Adrenal gland (tissue), 12 donors: ENCODE results near the gene ABHD16B. TPM values are rescaled to one million over a fixed set of nuclear protein-coding genes. Genes with fewer than 3 reads are reported as not detected.

Experiments used
- DNase-seq, 7 donors: peaks; one replicate each; pipeline ENCODE4 v3.0.0-alpha.2; 2019 to 2020
- H3K27ac ChIP-seq, 5 donors: fragments of 200-600 bp; sonication (generic) in 4 of 5; 1 replicate in 3 of 5; 2 replicates in 2 of 5; pipeline versions ENCODE4 v1.5.1 to v1.8.0; 2016 to 2020; ENCODE audit warnings: mild to moderate bottlenecking in 1 of 5
- H3K27me3 ChIP-seq: fragments of 200-600 bp; 2 replicates; pipeline ENCODE4 v1.8.0; 2021
- H3K36me3 ChIP-seq, 2 donors: fragments of 200-600 bp; replicated peaks in 1 of 2; 1 replicate in 1 of 2; 2 replicates in 1 of 2; pipeline versions ENCODE4 v1.5.1 to v1.8.0; 2018 to 2022
- H3K4me1 ChIP-seq, 2 donors: fragments of 200-600 bp; replicated peaks in 1 of 2; 1 replicate in 1 of 2; 2 replicates in 1 of 2; pipeline versions ENCODE4 v1.5.1 to v1.8.0; 2018 to 2021
- H3K4me3 ChIP-seq, 4 donors: fragments of 200-600 bp; sonication (generic) in 3 of 4; one replicate each; pipeline ENCODE4 v1.5.1; 2016 to 2018
- H3K9me3 ChIP-seq, 3 donors: fragments of 200-600 bp; sonication (generic) in 1 of 3; replicated peaks in 1 of 3; 1 replicate in 2 of 3; 2 replicates in 1 of 3; pipeline versions ENCODE4 v1.5.1 to v1.8.0; 2016 to 2021
- POLR2A ChIP-seq, 2 donors: fragments of 450-650 bp; IDR thresholded peaks; one replicate each; pipeline ENCODE4 v1.6.1; 2017; ENCODE audit warnings: antibody characterized with exemption in 2 of 2, mild to moderate bottlenecking in 2 of 2, moderate library complexity in 1 of 2
- WGBS, 4 donors: extraction: QIAGEN DNeasy Blood & Tissue Kit in 2 of 4; methylation state at CpG; one replicate each; pipeline versions ENCODE4 v1.1.5 to v1.1.7; 2013 to 2017; 5-methylcytosine and 5-hydroxymethylcytosine counted together
- intact Hi-C, 2 donors: fragments of 100-400 bp; cut with DNase I; formaldehyde crosslinking; loops; one replicate each; pipeline versions ENCODE4 v1.14.1 to v1.15.0; 2022 to 2023
- polyA plus RNA-seq, 3 donors: library from polyadenylated mRNA; stranded (reverse); fragments of 200-250 nt in 2 of 3; fragments of 350-450 nt in 1 of 3; fragmentation: Illumina TruSeq in 1 of 3; extraction: RNeasy Lipid Tissue Mini Kit (QIAGEN cat#74804) in 1 of 3; gene quantifications; one replicate each; pipeline ENCODE4 v1.2.3, GENCODE V29; 2013 to 2014
- total RNA-seq, 9 donors: library from RNA; depleted of rRNA in 4 of 9; stranded (reverse); fragments of >200 nt in 4 of 9; fragments of 120-200 nt in 1 of 9; fragmentation: NEBNext Ultra II Directional in 1 of 9; extraction: Animal tissue kit (Norgen Biotek cat#: 25700) in 1 of 9; gene quantifications; one replicate each; pipeline versions ENCODE4 v1.1.0 to v1.2.4, GENCODE V29; 2013 to 2023
- TF ChIP-seq, protein P1 (sequence below), 6 experiments: fragments of 450-650 bp in 4 of 6; fragments of 200-600 bp in 2 of 6; sonication (generic) in 1 of 6; IDR thresholded peaks; 1 replicate in 5 of 6; 2 replicates in 1 of 6; pipeline versions ENCODE4 v1.5.1 to v1.8.0; 2016 to 2021; ENCODE audit warnings: antibody characterized with exemption in 6 of 6, mild to moderate bottlenecking in 2 of 6, moderate library complexity in 1 of 6
- donor health status: healthy with polysubstance abuse.
- donor health status: Bipolar disorder and iron deficiency.
- donor health status: DM: yes; HTN: yes; CAD: no.
- donor health status: DM: no; HTN: no; CAD: no.
- donor health status: DM: no; HTN: no; CAD: no.
- donor health status: DM: yes; HTN: yes; CAD: no.

The ABHD16B gene
- total and polyA plus RNA-seq, 12 donors: 0.54 to 1.2 TPM; not detected in 10

GRCh38 chr20:63896264-63897105 lies 35.2 kb downstream of the ABHD16B start:
- Histone ChIP-seq H3K27ac (peak overlapping the region; percentile 36 to 97 (median 80)), H3K36me3 (peaks cover 0 to 5% of the 10 kb centered on the region in 2 donors), H3K9me3 (no peaks in the 10 kb centered on the region), H3K4me1 (peaks cover 36 to 61% of the 10 kb centered on the region in 2 donors), H3K4me3 (peak overlapping the region in 1 of 4 donors; percentile 88), H3K27me3 (no peaks in the 10 kb centered on the region)
- peak in 1 of 2 donors; percentile 70 for TF ChIP-seq POLR2A (IDR thresholded peaks at IDR 0.05)
- TF ChIP-seq, protein P1, sequence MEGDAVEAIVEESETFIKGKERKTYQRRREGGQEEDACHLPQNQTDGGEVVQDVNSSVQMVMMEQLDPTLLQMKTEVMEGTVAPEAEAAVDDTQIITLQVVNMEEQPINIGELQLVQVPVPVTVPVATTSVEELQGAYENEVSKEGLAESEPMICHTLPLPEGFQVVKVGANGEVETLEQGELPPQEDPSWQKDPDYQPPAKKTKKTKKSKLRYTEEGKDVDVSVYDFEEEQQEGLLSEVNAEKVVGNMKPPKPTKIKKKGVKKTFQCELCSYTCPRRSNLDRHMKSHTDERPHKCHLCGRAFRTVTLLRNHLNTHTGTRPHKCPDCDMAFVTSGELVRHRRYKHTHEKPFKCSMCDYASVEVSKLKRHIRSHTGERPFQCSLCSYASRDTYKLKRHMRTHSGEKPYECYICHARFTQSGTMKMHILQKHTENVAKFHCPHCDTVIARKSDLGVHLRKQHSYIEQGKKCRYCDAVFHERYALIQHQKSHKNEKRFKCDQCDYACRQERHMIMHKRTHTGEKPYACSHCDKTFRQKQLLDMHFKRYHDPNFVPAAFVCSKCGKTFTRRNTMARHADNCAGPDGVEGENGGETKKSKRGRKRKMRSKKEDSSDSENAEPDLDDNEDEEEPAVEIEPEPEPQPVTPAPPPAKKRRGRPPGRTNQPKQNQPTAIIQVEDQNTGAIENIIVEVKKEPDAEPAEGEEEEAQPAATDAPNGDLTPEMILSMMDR (IDR thresholded peaks at IDR 0.05): no peak
- DNase-seq: peak; percentile 57 to 81 (median 71)
- WGBS, 4 donors: 8 to 9% (median 8%) methylated on average over 16 to 18 of the region's 18 CpGs
- intact Hi-C loops: no loop called here

DNA sequence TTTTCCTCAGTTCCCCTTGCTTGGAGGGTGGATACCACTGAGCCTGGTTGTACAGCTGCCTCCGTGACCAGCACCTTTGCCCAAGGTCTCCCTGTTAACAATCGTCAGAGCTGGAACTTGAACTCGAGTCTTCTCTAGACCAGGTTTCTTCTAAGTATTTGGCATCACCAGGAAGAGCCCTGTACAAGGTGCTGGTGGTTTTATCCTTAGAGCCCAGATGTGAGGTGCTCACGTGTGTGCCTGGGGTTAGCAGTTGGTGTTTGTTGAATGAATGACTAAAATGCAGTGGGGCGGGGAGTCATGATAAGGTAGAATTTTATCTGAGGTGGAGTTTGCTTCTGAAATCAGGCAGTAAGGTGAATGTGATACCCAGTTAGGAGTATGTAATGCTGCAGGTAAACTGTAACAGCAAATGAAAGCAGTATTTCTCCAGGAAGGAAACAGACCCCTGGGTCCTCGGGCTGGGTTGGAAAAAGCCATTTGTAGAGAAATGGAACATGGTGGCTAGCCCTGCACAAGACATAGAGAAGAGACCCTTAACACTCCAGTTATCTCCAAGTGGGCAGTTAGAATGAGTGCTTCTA lies 36.8 kb downstream of the ABHD16B start:
- peak overlapping the region in 1 of 5 donors; percentile 82 for H3K27ac ChIP-seq
- 53 to 74% (median 69%) methylated on average over 6 of the region's 6 CpGs for WGBS, 4 donors
- H3K27me3 ChIP-seq: no peaks in the 10 kb centered on the region
- no peaks in the 10 kb centered on the region for H3K9me3 ChIP-seq
- H3K36me3 ChIP-seq: no peaks in the 10 kb centered on the region
- H3K4me1 ChIP-seq: peaks cover 36 to 65% of the 10 kb centered on the region in 2 donors
- no peak for DNase-seq
- H3K4me3 ChIP-seq: no peak overlapping the region
- intact Hi-C loops: no loop called here
- TF ChIP-seq, protein P1 (IDR thresholded peaks at IDR 0.05): no peak
- no peak for TF ChIP-seq POLR2A (IDR thresholded peaks at IDR 0.05)

DNA sequence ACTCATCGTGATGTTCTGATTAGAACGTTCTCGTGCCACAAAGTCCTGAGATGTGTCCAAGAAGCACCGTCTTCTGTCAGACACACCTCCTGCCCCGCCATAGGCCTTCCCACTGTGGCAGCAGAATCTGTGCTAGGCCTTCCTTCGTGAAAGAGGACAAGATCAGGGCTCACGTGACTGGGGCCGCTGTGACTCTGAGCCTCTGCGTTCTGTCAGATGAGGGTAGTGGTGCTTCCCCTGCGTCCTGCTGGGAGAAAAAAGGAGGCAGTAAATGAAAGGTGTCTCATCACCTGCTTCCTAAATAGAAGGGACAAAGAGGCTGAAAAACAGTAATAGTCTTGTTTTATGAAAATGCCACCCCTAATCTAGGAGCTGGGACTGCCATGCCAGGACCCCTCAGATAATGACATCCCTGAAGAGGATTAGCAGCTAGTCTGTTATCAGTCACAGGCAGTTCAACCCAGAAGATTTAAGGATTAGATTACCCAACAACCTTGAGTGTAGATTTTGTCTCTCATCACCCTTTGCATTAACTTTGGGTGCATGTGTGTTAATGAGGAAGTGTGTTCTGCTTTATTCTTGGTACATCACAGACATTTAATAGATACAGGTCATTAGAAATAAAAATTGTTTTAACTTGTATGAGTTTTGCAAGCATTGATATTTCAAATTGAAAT lies 37.7 kb downstream of the ABHD16B start:
- intact Hi-C loops: no loop called here
- H3K4me1 ChIP-seq: peaks cover 34 to 62% of the 10 kb centered on the region in 2 donors
- no peaks in the 10 kb centered on the region for H3K27me3 ChIP-seq
- no peak overlapping the region for H3K4me3 ChIP-seq
- peak overlapping the region in 2 of 5 donors; percentile 28 to 42 for H3K27ac ChIP-seq
- H3K9me3 ChIP-seq: no peaks in the 10 kb centered on the region
- DNase-seq: peak in 5 of 7 donors; percentile 39 to 73 (median 47)
- TF ChIP-seq POLR2A (IDR thresholded peaks at IDR 0.05): no peak
- TF ChIP-seq, protein P1 (IDR thresholded peaks at IDR 0.05): no peak
- WGBS, 4 donors: 62 to 74% (median 68%) methylated on average over 8 to 10 of the region's 10 CpGs
- H3K36me3 ChIP-seq: no peaks in the 10 kb centered on the region

- peak overlapping the region in 1 of 5 donors; percentile 7 for H3K27ac ChIP-seq
- H3K4me1 ChIP-seq: peaks cover 28 to 58% of the 10 kb centered on the region in 2 donors
- intact Hi-C loops: no loop called here
- WGBS, 4 donors: 63 to 88% (median 78%) methylated on average over 3 of the region's 3 CpGs
- no peaks in the 10 kb centered on the region for H3K27me3 ChIP-seq
- no peaks in the 10 kb centered on the region for H3K36me3 ChIP-seq
- DNase-seq: no peak
- no peaks in the 10 kb centered on the region for H3K9me3 ChIP-seq
- no peak for TF ChIP-seq POLR2A (IDR thresholded peaks at IDR 0.05)
- TF ChIP-seq, protein P1 (IDR thresholded peaks at IDR 0.05): no peak
- H3K4me3 ChIP-seq: no peak overlapping the region
These were observed 39.1 kb downstream of the ABHD16B start for GRCh38 chr20:63900413-63900812.
